Hematopoietic multipotent progenitor cell treated with erythropoietin and hydrocortisone succinate and interleukin-3 and kit ligand, for 4 days (in vitro differentiated cells): ENCODE data around the gene CXCR4.

ENCODE experiments used
- DNase-seq: peaks from one replicate; pipeline ENCODE4 v3.0.0-alpha.2; 2015

The CXCR4 gene

DNA sequence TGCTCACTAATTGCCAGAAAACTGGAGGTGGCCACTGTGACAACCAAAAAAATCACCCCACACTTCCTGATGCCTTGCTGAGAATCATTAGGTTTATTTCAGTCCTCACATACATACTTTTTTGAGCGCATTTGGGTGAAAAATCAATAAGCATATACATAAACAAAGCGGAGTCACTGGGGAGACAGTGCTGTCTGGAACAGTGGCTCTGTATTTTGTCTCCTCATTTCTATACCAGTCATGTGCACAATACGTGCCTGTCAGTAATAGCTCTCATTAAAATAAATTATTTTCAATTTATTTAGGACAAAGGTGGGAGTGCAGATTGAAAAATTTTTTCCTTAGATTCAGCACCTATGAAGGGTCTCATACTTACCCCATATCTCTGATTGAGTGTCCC is 48.2 kb downstream of the CXCR4 start:
- DNase-seq = no peak

DNA sequence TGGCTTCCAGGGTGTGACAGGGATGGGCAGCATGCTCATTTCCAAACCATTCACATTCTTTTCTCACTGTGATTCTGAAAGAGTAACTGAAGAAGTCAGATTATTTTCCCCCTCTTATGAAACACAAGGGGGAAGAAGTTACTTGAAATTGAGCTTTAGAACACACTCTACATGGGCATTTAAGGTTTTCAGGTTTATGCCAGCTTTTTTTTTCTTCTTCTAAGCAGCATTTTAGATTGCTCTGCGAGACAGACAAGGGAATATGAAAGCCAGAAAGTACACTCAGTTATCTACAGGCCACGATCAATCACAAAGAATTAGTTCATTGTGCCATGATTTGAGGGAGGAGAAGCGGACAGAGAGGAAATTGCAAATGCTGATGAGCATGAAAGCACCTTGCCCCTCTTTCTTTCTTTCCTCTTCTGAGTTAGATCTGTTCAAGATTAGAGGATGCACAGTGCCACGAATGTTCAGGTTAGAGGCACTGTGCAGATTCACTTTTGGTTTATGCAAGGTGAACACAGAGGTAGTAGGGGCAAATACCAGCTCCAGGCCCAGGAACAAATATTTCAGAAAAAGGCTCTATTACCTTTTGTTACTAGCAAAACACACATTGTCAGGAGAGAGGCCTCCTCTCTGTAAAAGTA is 49.2 kb downstream of the CXCR4 start:
- DNase-seq = no peak

DNA sequence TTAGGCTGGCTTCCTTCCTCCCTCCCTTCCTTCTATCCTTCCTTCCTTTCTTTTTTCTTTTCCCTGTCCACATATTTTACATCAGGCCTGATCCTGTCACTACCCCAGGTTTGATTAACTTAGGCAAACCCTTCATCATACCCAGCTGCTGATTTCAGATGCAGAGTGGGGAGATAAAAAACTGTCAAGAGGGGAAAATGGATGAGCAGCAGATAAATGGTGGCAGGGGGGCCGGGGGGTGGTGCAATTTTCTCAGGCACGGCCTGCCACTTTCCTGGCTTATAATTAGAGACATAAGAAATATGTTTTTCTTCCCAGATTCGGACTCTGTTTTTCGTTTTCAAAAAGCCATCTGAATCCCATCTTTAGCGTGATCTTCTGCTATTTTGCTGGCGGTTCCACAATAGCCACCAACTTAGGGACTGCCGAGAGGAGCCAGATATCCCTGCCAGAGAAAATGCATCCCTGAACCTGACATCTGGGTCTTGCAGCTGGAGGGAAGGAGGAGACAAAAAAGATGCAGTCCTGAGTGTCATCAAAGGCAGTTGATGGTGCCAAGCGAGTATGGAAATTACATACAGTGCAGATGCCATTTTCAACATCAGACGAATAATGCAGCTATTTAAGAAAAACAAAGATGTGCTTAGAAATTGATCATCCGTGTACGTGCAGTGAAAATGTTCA is 49.9 kb downstream of the CXCR4 start:
- DNase-seq = no peak

DNA sequence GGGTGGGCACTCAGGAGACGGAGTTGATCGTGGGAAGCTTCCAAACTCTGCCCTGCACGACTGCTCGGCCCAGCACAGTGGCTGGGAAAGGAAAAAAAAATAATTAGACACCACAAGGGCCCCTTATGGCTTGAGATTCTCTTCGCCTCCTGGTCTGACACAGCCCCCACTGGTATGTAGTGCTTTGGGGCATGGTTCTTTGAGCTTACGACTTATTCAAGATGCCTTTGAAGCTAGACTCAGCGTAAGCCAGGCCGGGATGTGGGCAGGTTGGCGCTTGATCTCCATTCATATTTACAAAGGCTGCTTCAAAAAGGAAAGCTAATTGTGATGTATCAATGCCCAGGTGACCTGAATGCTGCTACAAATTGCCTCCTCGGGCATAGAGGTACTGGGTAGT is 50.5 kb downstream of the CXCR4 start:
- DNase-seq = no peak

DNA sequence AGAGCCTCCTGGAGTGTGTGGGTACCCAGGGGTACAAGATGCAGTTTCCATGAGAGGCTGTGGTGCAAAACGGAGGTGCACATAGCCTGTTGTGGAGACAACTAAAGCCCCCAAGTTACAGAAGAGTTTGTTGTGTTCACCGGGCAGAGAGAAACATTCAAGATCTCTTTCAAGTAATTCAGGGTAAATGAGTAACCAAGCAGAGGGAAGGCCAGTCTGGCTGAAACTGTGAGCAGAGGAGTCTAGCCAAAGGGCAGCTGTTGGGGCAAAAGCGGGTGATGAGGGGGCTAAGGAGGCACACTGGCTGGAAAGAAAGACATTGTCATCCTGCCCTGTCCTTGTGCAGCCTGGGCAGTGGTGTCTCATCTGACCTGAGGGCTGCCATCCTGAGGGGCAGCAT is 52.0 kb downstream of the CXCR4 start:
- DNase-seq = no peak

DNA sequence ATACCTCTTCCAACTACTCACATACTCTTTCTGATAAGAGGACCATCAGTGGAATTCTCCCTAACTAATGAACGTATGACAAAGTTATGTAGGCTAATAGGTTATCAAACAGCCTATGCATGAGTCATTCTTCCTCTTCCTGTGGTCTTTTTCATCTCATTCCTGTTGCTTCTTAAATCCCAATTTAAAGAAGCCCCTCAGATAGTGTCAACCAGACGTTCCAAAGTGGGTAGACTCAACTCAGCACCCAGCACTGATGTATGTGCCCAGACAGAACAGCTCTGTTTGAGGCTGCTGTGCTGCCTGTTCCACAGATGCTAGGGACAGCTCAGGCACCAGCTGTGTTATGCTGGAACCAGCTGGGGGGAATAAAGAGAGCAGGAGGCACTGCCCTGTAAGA is 52.6 kb downstream of the CXCR4 start:
- DNase-seq = no peak
